ENCODE results near the gene CRB2.
A peak's percentile ranks its signal among the peaks of the same experiment; 100 is the strongest.
"Not testable (repeated sequence)": the region's sequence is repeated elsewhere in the genome, so short reads cannot be mapped to it uniquely, and the experiment has no call there.

CRB2 gene

DNA sequence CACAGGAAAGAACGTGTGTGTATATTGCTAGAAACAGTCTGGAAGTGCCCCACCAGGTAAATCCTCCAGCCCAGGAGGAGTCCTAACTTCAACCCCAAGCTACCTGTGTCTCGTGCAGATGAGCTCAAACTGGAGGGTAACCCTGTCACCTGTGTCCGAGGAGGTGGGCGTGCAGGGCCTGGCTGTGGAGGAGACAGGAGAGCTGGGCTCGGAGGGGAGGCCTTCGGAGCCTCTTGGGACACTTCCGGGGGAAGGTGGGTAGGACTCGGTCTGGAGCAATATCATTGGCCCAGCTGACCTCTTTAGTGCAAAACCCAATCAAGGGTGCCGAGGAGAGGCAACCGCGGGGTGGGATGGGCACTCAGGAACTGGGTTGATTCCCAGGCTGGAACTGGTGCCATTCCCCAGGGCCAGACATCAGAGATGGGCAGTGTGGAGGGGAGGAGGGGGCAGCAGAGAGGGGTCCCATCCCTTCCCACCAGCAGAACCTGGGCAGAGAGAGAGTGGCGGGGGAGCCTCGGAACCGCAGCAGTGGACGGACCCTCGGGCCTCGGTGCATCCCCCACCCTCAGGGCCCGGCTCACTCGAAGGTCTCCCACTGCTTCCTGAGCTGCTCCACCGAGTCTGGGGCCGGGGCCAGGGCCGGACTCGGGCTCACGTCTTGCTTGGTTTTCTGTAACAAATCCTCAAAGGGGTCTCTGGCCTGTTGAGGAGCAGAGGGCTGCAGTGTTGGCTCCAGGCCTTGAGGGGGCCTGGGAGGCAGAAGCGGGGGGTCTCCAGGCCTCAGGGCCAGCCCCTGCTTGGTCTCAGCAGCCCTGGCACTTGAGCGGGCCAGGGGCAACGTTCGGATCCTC is 25.1 kb downstream of the CRB2 start:
- no peak for DNase-seq (ENCODE audit: low read depth in 3 of 3)

DNA sequence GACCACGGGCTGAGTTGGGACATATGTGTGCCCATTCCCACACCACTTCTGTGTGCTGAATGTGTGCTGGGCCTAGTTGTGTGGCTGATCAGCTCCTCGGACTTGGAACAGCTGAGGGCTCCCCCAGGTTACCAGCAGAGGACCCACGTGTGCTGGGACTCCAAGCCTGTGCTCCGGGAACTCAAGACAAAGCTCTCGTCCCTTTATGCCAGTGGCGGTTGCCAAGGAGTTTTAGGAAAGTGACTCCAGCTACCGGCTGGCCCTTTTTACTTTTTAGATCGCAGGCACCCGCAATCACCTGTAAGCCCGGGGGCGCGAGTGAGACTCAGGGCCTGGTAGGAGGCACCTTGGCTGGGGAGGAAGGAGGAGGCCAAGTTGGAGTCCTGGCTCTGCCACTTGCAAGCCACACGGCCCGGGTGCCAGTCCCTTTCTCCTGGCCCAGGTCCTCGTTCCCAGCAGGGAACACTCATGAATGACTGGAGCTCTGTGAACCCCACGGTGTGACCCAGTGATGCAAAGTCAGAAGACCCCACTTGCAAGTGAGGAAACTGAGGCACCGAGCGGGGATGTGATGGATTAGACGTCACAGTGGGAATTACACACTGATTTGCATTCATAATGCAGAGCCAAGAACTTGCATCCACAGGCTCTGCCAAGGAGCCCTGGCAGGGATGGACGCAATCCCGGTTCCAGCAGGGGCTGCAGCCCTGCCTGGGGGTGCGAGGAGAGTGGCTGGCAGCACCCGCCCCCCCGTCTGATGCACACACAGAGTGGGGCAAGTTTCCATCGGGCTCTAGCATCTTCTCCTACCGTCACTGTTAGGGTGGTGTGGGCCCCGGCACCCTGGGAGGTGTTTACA is 26.9 kb downstream of the CRB2 start:
- no peak for DNase-seq (ENCODE audit: low read depth in 3 of 3)

DNA sequence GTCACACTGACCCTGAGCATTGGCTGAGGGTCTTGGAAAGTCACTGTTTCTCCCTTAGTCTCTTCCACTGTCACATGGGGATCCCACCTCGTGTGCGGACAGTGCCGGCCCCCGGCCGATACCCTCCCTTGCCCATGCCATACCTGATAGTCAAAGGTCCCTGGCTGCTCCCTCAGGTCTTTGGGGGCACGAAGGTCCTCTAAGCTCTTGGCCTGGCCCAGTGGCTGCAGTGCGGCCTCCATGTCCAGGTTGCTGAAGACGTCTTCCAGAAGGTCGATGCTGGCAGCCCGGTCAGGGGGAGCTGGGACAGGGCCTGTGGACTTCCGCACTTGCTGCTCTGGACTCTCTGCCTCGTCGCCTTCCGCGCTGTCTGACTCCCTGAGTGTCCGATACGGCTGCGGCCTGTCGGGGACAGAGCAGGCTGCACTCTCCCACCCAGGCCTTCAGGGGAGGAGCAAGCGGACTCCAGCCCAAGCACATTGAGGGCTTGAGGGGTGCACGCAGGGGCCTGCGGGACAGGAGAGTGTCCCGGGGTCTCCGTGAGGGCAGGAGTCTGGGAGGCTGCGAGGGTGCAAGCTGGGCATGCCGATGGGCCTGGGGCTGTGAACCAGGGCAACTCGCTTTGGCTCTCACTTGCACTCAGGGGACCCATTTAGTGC is 27.6 kb downstream of the CRB2 start:
- no peak for DNase-seq (ENCODE audit: low read depth in 3 of 3)

DNA sequence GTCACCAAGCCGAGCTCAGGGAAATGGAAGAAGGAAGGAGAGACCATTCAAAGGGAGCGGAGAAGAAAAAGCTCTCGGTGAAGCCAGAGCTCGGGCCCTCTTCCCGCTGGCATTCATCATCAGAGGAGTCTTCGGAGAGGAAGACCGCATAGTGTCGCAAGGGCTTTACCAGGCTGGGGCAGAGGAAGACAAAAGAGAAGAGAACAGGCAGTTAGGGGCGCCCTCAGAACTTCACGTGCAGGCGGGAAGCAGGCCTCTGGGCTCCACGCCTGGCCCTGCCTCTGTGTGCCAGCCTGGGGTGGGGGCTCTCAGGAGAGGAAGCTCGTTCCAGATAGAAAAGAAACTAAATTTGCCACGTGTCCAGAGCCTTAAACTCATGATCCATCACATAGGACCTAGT is 31.7 kb downstream of the CRB2 start:
- no peak for DNase-seq (ENCODE audit: low read depth in 3 of 3)

DNA sequence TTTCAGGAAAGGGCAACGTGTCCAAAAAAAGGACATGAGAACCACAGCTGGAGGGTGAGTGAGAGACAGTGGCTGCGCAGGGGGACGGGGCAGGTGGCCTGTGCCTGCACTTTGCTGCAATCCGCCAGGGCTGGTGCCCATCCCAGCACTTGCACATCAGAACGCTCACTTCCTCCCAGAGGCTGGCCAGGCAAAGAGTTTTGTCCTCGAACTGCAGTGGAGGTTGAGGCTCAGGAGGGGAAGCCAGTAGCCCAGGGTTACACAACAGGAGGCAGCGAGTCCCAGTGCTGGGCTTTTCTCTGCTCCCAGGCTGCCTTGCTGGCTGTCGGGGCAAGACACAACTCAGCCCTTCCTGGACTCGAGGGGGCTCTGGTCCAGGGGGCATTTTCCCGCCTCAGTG is 33.1 kb downstream of the CRB2 start:
- DNase-seq (ENCODE audit: low read depth in 3 of 3) = no peak

DNA sequence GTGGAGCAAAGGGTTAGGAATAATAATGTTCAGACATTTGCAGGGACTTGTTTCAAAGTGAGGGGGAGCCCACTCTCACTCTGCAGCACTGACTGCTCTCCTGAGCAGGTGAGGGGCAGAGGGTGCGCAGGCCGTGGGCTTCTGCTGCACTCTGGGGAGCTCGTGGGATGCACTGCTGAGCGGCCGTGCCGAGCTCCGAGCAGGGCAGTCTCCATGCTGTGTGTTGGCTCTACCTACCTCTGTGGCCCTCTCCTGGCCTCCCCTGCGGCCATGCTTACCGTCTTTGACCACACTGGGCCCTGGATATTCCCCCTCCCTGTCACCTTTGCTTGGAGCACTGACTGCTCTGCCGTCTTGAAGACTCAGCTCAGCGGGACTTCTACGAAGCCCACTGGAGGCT is 33.7 kb downstream of the CRB2 start:
- DNase-seq (ENCODE audit: low read depth in 3 of 3) = no peak

DNA sequence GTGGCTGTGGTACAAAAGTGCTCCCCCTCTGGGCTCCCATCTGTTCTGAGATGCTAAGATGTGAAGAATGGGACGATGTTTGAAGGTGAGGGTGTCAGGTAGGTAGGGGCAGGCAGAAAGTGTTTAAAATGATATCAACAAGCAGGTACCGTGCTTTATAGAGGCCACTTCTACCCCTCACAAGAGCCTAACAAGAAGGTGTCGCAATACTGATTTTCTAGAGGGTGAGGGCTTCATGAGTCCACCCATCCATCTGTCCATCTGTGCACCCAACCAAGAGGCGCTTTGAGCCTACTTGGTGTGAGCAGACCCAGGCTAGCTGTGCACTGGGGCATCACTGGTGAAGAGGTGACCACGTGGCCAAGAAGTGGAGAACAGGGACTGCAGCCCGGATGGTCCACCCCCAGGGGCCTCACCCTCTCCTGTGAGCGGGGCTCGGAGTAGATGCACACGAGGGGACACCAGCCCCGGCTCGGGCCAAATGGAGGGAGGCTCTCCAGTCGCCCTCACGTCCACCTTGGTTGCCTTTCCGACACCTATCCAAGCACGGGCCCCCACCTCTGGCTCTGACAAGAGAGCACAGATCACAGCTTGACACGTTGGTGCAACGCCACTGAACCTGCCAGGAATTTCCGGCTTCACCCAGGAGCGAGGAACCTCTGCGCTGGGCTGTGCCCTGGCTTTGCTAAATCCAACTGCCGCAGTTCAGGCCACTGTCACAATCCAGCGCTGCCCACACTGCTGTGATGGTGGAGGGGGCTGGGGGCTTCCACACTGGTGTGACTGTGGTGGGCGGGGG is 34.5 kb downstream of the CRB2 start:
- no peak for DNase-seq (ENCODE audit: low read depth in 3 of 3)

DNA sequence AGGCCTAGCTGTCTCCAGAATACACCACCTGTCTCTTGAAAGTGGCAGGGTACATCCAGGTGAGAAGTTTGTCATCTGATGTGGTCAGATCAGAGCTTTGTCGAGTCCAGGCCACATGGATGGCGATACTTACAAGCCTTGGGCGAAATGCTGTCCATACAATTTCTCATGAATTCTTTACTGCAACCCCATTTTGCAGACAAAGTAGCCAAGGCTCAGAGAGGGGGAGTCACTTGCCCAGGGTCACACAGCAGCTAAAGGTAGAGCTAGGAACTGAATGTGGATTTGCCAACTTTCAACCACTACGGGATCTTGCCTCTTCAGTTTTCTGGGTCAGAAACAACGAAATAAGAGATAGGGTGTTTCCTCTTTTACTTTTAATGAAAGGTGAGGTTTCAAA is 35.2 kb downstream of the CRB2 start:
- DNase-seq (ENCODE audit: low read depth in 3 of 3) = no peak

DNA sequence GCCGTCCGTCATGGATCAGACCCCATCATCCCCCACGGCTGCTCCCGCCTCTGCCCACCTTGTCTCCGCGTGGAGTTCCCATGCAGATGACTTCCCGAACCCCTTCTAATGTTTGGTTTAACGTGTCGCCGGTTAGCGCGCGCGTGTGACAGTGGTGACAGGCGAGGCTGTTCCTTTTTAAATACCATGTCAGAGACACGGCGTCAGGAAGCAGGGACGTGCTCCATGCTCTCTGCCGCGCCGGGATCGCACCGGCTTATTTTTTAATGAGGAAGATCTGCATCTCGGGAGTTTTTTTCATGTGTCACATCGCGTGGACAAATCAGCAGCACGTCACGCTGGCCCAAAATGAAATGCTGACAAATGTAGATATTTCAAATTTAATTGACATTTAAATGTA is 35.9 kb downstream of the CRB2 start:
- no peak for DNase-seq (ENCODE audit: low read depth in 3 of 3)

DNA sequence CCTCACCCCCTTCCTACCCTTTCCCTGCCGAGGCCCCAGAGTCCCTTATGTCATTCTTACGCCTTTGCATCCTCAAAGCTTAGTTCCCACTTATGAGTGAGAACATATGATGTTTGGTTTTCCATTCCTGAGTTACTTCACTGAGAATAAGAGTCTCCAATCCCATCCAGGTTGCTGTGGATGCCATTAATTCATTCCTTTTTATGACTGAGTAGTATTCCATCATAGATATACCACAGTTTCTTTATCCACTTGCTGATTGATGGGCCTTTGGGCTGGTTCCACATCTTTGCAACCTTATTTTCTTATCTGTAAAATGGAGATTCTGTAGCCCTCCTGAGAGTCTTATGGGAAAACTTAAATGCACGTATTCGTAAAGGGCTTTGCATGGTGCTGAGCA is 36.8 kb downstream of the CRB2 start:
- no peak for DNase-seq (ENCODE audit: low read depth in 3 of 3)

DNA sequence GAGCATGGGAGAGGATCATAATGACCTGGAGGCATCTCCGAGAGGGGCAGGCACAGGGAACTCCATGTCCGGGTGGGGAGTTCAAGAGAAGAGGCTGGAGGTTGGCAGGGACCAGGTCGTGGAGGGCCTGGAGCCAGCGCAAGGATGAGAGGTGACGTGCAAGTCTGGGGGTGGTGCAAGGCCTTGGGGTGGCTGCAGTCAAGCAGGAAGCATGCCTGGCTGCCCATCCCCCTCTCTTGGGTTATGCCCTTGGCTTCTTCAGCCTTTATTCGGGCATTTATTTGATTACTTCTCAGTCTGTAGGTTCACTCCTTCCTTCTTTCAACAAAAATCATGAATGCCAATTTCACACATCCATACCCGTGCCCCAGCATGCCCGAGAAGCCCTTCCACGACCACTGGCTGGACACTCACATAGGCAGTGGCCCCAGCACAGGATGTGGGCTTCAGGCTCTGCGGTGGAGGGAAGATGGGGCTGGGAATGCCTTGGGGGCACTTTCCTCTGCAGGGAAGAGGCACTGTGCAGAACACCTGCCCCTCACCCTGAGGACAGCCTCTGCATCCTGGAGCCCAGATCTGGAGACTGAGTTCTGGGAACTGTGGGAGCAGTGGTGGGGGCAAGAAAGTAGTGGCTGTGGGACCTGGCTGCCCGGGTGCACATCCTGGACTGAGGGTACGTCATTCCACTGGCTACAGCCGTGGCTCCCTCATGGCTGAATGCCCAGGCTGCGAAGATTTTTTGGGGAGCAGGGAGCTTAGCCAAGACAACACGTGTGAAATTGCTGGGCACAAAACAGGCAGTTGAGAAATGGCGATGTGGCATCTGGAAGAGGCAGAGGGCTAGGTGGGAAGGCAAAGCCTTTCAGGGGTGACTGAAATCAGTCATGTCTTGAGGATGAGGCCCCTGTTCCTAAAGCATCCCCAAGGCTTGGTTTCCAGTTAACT is 38.6 kb downstream of the CRB2 start:
- no peak for DNase-seq (ENCODE audit: low read depth in 3 of 3)

DNA sequence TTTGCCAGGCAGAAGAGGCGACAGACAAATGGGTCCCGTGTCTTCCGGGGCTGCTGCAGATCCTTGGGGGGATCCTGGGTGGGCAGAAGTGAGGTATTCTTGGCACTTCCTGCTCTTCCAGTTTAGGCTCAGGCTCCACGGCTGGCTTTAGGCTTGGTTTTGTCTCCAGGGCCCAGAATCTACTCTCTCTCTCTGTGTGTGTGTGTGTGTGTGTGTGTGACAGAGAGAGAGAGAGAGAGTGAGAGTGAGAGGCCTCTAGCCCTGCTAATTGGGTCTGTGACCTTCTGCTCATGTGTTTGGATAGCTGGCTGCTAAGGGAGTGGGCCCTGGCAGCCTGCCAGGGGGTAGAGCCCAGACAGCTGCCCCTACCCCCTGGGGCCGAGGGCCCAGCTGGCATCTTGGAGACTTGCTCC is 39.3 kb downstream of the CRB2 start:
- no peak for DNase-seq (ENCODE audit: low read depth in 3 of 3)

DNA sequence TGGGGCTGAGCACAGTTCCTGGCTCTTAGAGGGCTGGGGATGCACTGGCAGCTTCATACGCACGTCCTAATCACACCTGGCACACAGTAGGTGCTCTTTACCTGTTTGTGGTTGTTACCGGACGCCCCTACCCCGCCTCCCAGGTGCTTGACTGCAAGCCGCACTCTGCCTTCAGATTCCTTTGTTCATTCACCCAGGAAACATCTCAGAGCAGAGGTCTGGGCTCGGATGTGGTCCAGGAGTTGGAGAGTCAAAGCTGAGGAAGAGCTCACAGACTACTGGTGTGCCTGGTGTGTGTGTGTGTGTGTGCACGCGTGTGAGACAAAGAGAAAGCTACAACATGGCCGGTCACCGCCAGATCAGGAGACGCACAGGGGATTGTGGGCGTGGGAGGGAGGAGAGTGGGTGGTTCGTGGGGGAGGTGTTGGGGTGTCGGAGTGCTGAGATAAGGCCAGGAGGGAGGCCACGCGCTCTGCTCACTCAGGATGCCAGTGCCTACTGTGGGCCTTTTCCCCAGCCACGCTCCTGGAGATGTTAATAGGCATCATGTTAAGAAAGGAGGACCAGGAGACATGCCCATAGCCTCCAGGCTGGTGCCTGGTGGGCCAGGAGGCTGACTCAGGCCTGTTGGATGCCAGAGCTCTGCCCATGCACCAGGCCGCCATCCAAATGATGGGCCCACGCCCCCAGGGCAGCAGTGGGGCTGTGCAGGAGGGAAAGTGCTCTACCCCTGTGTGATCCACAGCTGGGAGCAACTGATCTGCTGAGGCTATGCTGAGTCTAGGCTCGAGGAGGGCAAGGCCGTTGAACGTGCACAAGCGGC is 39.9 kb downstream of the CRB2 start:
- no peak for DNase-seq (ENCODE audit: low read depth in 3 of 3)

DNA sequence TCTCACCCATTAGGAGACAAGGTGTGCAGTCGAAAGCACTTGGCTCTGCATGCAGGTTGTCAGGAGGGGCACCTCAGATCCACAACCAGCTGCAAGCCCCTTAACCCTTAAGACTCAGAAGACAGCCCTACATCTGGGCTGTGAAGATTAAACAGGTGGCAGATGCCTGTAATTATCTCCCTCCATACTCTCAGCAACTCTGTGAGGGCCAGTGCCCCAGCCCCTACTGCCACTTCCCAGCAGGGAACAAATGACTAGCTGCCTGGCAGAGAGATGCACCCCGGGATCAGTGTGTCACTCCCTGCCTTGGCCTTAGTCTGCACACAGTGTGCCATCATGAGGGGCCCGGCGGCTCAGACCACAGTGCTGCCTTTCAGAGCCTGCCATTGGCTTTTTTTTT is 42.0 kb downstream of the CRB2 start:
- DNase-seq (ENCODE audit: low read depth in 3 of 3) = no peak

DNA sequence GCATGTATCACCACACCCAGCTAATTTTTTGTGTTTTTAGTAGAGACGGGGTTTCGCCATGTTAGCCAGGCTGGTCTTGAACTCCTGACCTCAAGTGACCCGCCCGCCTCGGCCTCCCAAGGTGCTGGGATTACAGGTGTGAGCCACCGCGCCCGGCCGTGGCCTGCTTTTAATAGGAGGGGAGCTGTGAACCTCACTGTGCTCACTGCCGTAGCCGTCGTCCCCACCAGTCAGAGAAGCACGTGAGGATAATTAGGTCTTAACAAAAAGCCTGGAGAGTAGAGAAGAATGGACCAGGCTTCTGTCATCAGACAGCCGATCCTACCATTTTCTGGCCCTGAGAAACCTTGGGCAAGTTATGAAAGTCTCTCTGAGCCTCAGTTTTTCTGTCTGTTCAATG is 42.9 kb downstream of the CRB2 start:
- not testable (repeated sequence) for DNase-seq (ENCODE audit: low read depth in 3 of 3)

DNA sequence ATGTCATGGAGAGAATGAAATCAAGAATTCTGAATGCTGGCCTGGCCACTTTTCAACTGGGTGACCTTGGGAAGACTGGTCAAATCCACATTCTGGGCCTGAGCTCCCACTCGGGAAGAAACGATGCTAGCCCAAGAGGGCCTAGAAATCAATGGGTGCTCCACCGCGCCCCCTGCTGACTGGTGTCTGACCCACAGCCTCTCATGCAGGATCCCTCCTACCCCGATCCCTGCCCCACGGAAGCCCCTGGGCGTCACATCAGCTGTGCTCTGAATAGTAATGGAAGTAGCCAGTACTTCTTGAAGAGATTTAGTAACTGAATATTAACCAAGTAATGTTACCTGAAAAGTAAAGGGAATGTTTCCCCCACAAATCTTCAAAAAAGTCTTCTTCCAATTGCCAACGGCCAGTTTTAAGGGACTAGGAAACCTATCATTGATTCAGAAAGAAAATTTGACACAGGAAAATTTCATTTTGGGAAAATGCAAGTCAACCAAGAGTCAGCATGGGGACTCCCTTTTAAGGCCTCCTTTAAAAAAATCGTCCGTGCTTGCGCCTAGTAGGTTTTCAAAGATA is 43.9 kb downstream of the CRB2 start:
- peak in 1 of 3 experiments; percentile 7 for DNase-seq (ENCODE audit: low read depth in 3 of 3)

DNA sequence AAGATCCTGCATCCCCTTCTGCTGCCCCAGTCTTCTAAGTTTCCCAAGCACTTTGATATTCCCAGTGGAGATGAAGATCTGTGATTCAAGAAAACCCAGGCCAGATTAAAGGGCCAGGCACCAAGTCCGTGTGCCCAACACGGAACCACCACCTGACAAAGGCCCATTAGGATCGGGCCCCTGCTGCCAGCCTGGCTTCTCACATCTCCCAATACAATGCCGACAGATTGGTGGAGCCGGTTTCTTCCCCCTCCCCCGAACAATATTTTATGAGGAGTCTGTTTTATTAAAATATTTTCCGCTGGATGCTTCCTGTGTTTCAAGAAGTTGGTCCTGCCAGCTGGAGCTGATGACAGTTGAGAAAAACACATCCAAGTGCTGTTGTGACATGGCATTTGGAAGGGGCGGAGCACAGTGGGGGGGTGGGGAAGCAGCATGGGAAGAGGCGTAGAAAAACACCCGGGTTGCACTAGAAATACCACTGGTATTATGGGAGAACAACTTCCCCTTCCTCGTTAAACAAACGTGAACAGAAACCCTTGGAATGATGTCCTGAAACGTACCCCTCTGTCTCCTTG is 45.0 kb downstream of the CRB2 start:
- DNase-seq (ENCODE audit: low read depth in 3 of 3) = no peak

DNA sequence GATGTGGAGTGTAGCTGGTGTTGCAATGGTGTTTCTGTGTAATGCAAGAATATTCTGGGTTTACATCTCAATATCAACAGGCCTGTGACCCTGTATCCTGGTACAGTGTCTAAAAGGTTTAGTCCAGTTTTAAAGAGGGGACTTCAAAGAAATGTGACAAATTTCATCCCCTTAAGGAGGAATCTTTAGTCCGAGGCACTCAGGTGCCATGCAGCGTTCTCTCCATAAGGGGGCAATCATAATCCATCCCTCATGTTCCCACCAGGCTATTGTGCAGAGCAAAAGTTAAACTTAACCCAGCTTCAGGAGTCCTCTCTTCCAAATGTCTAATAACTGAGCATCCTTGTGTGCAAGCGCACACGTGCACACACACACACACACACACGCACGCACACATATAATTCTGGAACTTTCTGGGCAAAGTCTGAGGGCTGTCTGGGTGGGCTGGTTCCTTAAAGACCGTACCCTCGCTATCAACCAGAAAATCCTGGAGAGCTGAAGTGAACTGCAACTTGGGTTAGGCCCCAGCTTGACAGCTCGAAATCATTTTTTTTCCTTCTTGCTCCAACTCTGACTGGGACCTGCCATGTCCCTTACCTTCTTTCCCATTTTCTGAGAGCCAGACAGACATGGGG is 46.0 kb downstream of the CRB2 start:
- DNase-seq (ENCODE audit: low read depth in 3 of 3) = no peak

Measured in stimulated activated CD4-positive, alpha-beta T cell treated with anti-CD3 and anti-CD28 coated beads, TNF-alpha, amount 100 ng/mL, for 4 hours (primary cell).